ENCODE results near the gene SFTPA1.
"Not testable (repeated sequence)": the region's sequence is repeated elsewhere in the genome, so short reads cannot be mapped to it uniquely, and the experiment has no call there.

DNA sequence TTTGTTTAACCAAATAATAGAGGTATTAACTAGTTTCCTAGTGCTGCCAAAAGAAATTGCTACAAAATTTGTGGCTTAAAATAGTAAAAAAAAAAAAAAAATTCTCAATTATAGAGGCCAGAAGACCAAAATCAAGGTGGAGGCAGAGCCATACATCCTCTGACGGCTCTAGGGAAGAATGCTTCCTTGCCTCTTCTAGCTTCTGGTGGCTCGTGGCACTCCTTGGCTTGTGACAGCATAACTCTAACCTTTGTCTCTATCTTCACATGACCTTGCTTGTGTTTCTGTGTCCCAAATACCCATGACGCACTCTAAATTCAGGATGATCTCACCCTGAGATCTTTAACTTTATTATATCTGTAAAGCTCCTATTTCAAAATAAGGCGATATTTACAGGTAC is 53.9 kb downstream of the SFTPA1 start:
- TF ChIP-seq, protein P1, sequence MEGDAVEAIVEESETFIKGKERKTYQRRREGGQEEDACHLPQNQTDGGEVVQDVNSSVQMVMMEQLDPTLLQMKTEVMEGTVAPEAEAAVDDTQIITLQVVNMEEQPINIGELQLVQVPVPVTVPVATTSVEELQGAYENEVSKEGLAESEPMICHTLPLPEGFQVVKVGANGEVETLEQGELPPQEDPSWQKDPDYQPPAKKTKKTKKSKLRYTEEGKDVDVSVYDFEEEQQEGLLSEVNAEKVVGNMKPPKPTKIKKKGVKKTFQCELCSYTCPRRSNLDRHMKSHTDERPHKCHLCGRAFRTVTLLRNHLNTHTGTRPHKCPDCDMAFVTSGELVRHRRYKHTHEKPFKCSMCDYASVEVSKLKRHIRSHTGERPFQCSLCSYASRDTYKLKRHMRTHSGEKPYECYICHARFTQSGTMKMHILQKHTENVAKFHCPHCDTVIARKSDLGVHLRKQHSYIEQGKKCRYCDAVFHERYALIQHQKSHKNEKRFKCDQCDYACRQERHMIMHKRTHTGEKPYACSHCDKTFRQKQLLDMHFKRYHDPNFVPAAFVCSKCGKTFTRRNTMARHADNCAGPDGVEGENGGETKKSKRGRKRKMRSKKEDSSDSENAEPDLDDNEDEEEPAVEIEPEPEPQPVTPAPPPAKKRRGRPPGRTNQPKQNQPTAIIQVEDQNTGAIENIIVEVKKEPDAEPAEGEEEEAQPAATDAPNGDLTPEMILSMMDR (IDR thresholded peaks at IDR 0.05 in 8 of 11, conservative IDR thresholded peaks at IDR 0.05 in 3 of 11), result not testable (repeated sequence)
- not testable (repeated sequence) for TF ChIP-seq POLR2AphosphoS5 (IDR thresholded peaks at IDR 0.05)

All from spleen (tissue), 7 donors.